ENCODE data around the gene TMEM132C.

The TMEM132C gene

GRCh38 chr12:128288896-128289295 lies 21.9 kb downstream of the TMEM132C start:
- no peak for DNase-seq

- no peak for DNase-seq
Measured at GRCh38 chr12:128290938-128291337, 24.0 kb downstream of the TMEM132C start.

- DNase-seq, result no peak
Measured at GRCh38 chr12:128298091-128298748, 31.2 kb downstream of the TMEM132C start.

GRCh38 chr12:128305336-128305892 lies 38.4 kb downstream of the TMEM132C start:
- DNase-seq, result no peak

GRCh38 chr12:128307791-128308190 lies 40.8 kb downstream of the TMEM132C start:
- DNase-seq, result no peak

- no peak for DNase-seq
Measured at GRCh38 chr12:128312661-128313060, 45.7 kb downstream of the TMEM132C start.

- no peak for DNase-seq
Measured at GRCh38 chr12:128313931-128314330, 47.0 kb downstream of the TMEM132C start.

GRCh38 chr12:128314611-128315010 lies 47.6 kb downstream of the TMEM132C start:
- no peak for DNase-seq

GRCh38 chr12:128316078-128316477 lies 49.1 kb downstream of the TMEM132C start:
- DNase-seq, result no peak

- no peak for DNase-seq
Measured at GRCh38 chr12:128316973-128317526, 50.1 kb downstream of the TMEM132C start.

- no peak for DNase-seq
Measured at GRCh38 chr12:128318341-128318740, 51.4 kb downstream of the TMEM132C start.

GRCh38 chr12:128318946-128319345 lies 52.0 kb downstream of the TMEM132C start:
- DNase-seq, result no peak

GRCh38 chr12:128322341-128322740 lies 55.4 kb downstream of the TMEM132C start:
- no peak for DNase-seq

GRCh38 chr12:128323145-128323920 lies 56.4 kb downstream of the TMEM132C start:
- no peak for DNase-seq

- no peak for DNase-seq
Measured at GRCh38 chr12:128325646-128326045, 58.7 kb downstream of the TMEM132C start.

GRCh38 chr12:128326406-128326805 lies 59.4 kb downstream of the TMEM132C start:
- no peak for DNase-seq

GRCh38 chr12:128328961-128329360 lies 62.0 kb downstream of the TMEM132C start:
- no peak for DNase-seq

GRCh38 chr12:128336204-128337070 lies 69.5 kb downstream of the TMEM132C start:
- DNase-seq, result no peak

GRCh38 chr12:128337071-128337345 lies 70.0 kb downstream of the TMEM132C start:
- DNase-seq, result no peak

GRCh38 chr12:128337431-128338170 lies 70.6 kb downstream of the TMEM132C start:
- DNase-seq, result no peak

GRCh38 chr12:128338386-128339125 lies 71.6 kb downstream of the TMEM132C start:
- no peak for DNase-seq

GRCh38 chr12:128339126-128339520 lies 72.2 kb downstream of the TMEM132C start:
- no peak for DNase-seq
